CD14-positive monocyte (primary cell): ENCODE measurements around the gene ITPR2. TPM values are rescaled to one million over a fixed set of nuclear protein-coding genes. Genes with fewer than 3 reads are reported as not detected.

Source experiments
- DNase-seq, 3 donors: peaks; one replicate each; pipeline ENCODE4 v3.0.0-alpha.2; 2011 to 2022
- H2AFZ ChIP-seq: 2 replicates; pipeline ENCODE4 v1.6.0; 2012; ENCODE audit warnings: mild to moderate bottlenecking, low read depth, low read length, inconsistent platforms; ENCODE audit not compliant: insufficient read depth, poor library complexity, severe bottlenecking
- H3K27ac ChIP-seq, 2 donors: 1 replicate in 1 of 2; 2 replicates in 1 of 2; pipeline ENCODE4 v1.5.1; 2012 to 2013; ENCODE audit warnings: low read length in 2 of 2, control low read depth in 1 of 2, inconsistent platforms in 1 of 2, low read depth in 1 of 2, mild to moderate bottlenecking in 1 of 2
- H3K27me3 ChIP-seq, 2 donors: one replicate each; pipeline versions ENCODE4 v1.6.0 to v1.6.1; 2011 to 2013; ENCODE audit warnings: low read length in 2 of 2; ENCODE audit not compliant: control insufficient read depth in 2 of 2, insufficient read depth in 2 of 2
- H3K36me3 ChIP-seq, 2 donors: replicated peaks in 1 of 2; 1 replicate in 1 of 2; 2 replicates in 1 of 2; pipeline versions ENCODE4 v1.5.1 to v1.6.1; 2012 to 2013; ENCODE audit warnings: low read length in 2 of 2, control low read depth in 1 of 2, inconsistent platforms in 1 of 2, mild to moderate bottlenecking in 1 of 2; ENCODE audit not compliant: insufficient read depth in 2 of 2, control insufficient read depth in 1 of 2
- H3K4me1 ChIP-seq, 2 donors: 1 replicate in 1 of 2; 2 replicates in 1 of 2; pipeline versions ENCODE4 v1.5.1 to v1.6.1; 2012 to 2013; ENCODE audit warnings: low read length in 2 of 2, control low read depth in 1 of 2, inconsistent platforms in 1 of 2, mild to moderate bottlenecking in 1 of 2, moderate library complexity in 1 of 2; ENCODE audit not compliant: insufficient read depth in 2 of 2, control insufficient read depth in 1 of 2
- H3K4me2 ChIP-seq: replicated peaks from 2 replicates; pipeline ENCODE3; 2012; ENCODE audit warnings: low read length, moderate library complexity, mild to moderate bottlenecking; ENCODE audit not compliant: poor library complexity, severe bottlenecking; ENCODE audit errors: extremely low read depth
- H3K4me3 ChIP-seq, 3 experiments: fragments of 200-600 bp in 1 of 3; sonication (generic) in 1 of 3; replicated peaks in 1 of 3; 1 replicate in 2 of 3; 2 replicates in 1 of 3; pipeline ENCODE4 v1.5.1; 2011 to 2013; ENCODE audit warnings: low read length in 3 of 3, mild to moderate bottlenecking in 3 of 3, control low read depth in 2 of 3, low read depth in 2 of 3, inconsistent platforms in 1 of 3, moderate library complexity in 1 of 3
- H3K79me2 ChIP-seq: 2 replicates; pipeline ENCODE4 v1.6.0; 2012; ENCODE audit warnings: mild to moderate bottlenecking, control low read depth, inconsistent platforms, low read length, moderate library complexity; ENCODE audit not compliant: insufficient read depth
- H3K9ac ChIP-seq: 2 replicates; pipeline ENCODE4 v1.6.0; 2017; ENCODE audit warnings: low read length, mild to moderate bottlenecking; ENCODE audit not compliant: insufficient read depth, poor library complexity, severe bottlenecking
- H3K9me3 ChIP-seq, 2 donors: replicated peaks in 1 of 2; 1 replicate in 1 of 2; 2 replicates in 1 of 2; pipeline versions ENCODE4 v1.5.1 to v1.6.1; 2012 to 2013; ENCODE audit warnings: low read length in 2 of 2, control low read depth in 1 of 2; ENCODE audit not compliant: control insufficient read depth in 1 of 2, insufficient read depth in 1 of 2
- H4K20me1 ChIP-seq: 2 replicates; pipeline ENCODE4 v1.6.0; 2012; ENCODE audit warnings: mild to moderate bottlenecking, low read length, control low read depth, moderate library complexity; ENCODE audit not compliant: insufficient read depth
- H3K27ac Mint-ChIP-seq, 7 donors: one replicate each; pipeline ENCODE4 v1.8.0; 2020; ENCODE audit warnings: mild to moderate bottlenecking in 7 of 7, mixed read lengths in 7 of 7, moderate library complexity in 6 of 7, inconsistent platforms in 2 of 7
- H3K27me3 Mint-ChIP-seq, 3 donors: one replicate each; pipeline ENCODE4 v1.8.0; 2021 to 2022; ENCODE audit warnings: low read depth in 3 of 3, mild to moderate bottlenecking in 3 of 3, mixed read lengths in 3 of 3, moderate library complexity in 3 of 3, inconsistent platforms in 1 of 3
- H3K36me3 Mint-ChIP-seq, 2 donors: one replicate each; pipeline ENCODE4 v1.8.0; 2020; ENCODE audit warnings: mixed read lengths in 2 of 2, inconsistent platforms in 1 of 2, mild to moderate bottlenecking in 1 of 2
- H3K4me1 Mint-ChIP-seq: one replicate; pipeline ENCODE4 v1.8.0; 2020; ENCODE audit warnings: mild to moderate bottlenecking, mixed read lengths
- H3K4me3 Mint-ChIP-seq, 2 donors: one replicate each; pipeline ENCODE4 v1.8.0; 2020; ENCODE audit warnings: mild to moderate bottlenecking in 2 of 2, mixed read lengths in 2 of 2, moderate library complexity in 1 of 2
- H3K9me3 Mint-ChIP-seq, 7 donors: one replicate each; pipeline ENCODE4 v1.8.0; 2020 to 2022; ENCODE audit warnings: mixed read lengths in 7 of 7, mild to moderate bottlenecking in 6 of 7, moderate library complexity in 6 of 7, inconsistent platforms in 2 of 7
- CTCF ChIP-seq: fragments of 200-600 bp; IDR thresholded peaks from one replicate; pipeline ENCODE4 v1.8.0; 2022; ENCODE audit warnings: antibody characterized with exemption, mild to moderate bottlenecking
- WGBS: methylation state at CpG from one replicate; pipeline ENCODE4 v1.1.5; 2013; ENCODE audit warnings: missing lambda C conversion rate; ENCODE audit not compliant: insufficient coverage; 5-methylcytosine and 5-hydroxymethylcytosine counted together
- intact Hi-C, 2 donors: fragments of 100-400 bp; cut with micrococcal nuclease; formaldehyde crosslinking; loops; one replicate each; pipeline versions ENCODE4 v1.15.0 to v1.15.1; 2023
- polyA plus RNA-seq, 3 donors: library from polyadenylated mRNA; depleted of rRNA in 1 of 3; unstranded in 2 of 3; stranded (reverse) in 1 of 3; fragments of 300-500 nt in 2 of 3; fragments of >200 nt in 1 of 3; fragmentation: Illumina TruSeq in 2 of 3; gene quantifications; 1 replicate in 2 of 3; 2 replicates in 1 of 3; pipeline ENCODE4 v1.2.3, GENCODE V29; 2012 to 2021

ITPR2 gene
- polyA plus RNA-seq, 3 donors = 2.7 to 6.4 (median 5.7) TPM

GRCh38 chr12:26512213-26512612 is 320.8 kb downstream of the ITPR2 start:
- Histone ChIP-seq H3K4me2 (no peak overlapping the region), H3K27ac (no peak overlapping the region), H3K27me3 (no peaks in the 10 kb centered on the region), H3K9ac (no peak overlapping the region), H3K4me1 (no peaks in the 10 kb centered on the region), H3K79me2 (no peaks in the 10 kb centered on the region), H3K36me3 (no peaks in the 10 kb centered on the region), H4K20me1 (no peaks in the 10 kb centered on the region), H3K4me3 (no peak overlapping the region), H2AFZ (no peak overlapping the region), H3K9me3 (no peaks in the 10 kb centered on the region)
- no peak for TF ChIP-seq CTCF
- H3K4me3 Mint-ChIP-seq = no peak overlapping the region
- DNase-seq = no peak
- H3K36me3 Mint-ChIP-seq = no peaks in the 10 kb centered on the region
- intact Hi-C loops = no loop called here
- H3K27me3 Mint-ChIP-seq = no peaks in the 10 kb centered on the region
- no peak overlapping the region for H3K27ac Mint-ChIP-seq
- H3K4me1 Mint-ChIP-seq = no peaks in the 10 kb centered on the region
- WGBS = 95% methylated on average over 3 of the region's 3 CpGs
- no peaks in the 10 kb centered on the region for H3K9me3 Mint-ChIP-seq

GRCh38 chr12:26510354-26510674 is 322.7 kb downstream of the ITPR2 start:
- no peaks in the 10 kb centered on the region for H3K36me3 ChIP-seq
- H3K9ac ChIP-seq = no peak overlapping the region
- H3K4me1 ChIP-seq = no peaks in the 10 kb centered on the region
- H3K9me3 ChIP-seq = no peaks in the 10 kb centered on the region
- 100% methylated on average over 1 of the region's 2 CpGs for WGBS
- no peaks in the 10 kb centered on the region for H3K27me3 ChIP-seq
- no peak overlapping the region for H3K4me3 ChIP-seq
- H3K36me3 Mint-ChIP-seq = peaks cover 3 to 4% of the 10 kb centered on the region in 2 donors
- no peaks in the 10 kb centered on the region for H4K20me1 ChIP-seq
- no peaks in the 10 kb centered on the region for H3K79me2 ChIP-seq
- no peaks in the 10 kb centered on the region for H3K4me1 Mint-ChIP-seq
- no peaks in the 10 kb centered on the region for H3K27me3 Mint-ChIP-seq
- H3K4me3 Mint-ChIP-seq = no peak overlapping the region
- no peak overlapping the region for H3K27ac ChIP-seq
- TF ChIP-seq CTCF = no peak
- no peak overlapping the region for H3K4me2 ChIP-seq
- H3K9me3 Mint-ChIP-seq = no peaks in the 10 kb centered on the region
- no peak overlapping the region for H3K27ac Mint-ChIP-seq
- intact Hi-C loops = no loop called here
- H2AFZ ChIP-seq = no peak overlapping the region
- DNase-seq = no peak
